ENCODE data around the gene RHOC.

RHOC gene

GRCh38 chr1:112703706-112704105, 3.2 kb downstream of the RHOC start:
- in situ Hi-C loops (cut with HindIII; ENCODE audit: low sequenced_read_pairs): no loop called here

GRCh38 chr1:112702420-112703261, 4.3 kb downstream of the RHOC start:
- in situ Hi-C loops (cut with HindIII; ENCODE audit: low sequenced_read_pairs): no loop called here

DNA sequence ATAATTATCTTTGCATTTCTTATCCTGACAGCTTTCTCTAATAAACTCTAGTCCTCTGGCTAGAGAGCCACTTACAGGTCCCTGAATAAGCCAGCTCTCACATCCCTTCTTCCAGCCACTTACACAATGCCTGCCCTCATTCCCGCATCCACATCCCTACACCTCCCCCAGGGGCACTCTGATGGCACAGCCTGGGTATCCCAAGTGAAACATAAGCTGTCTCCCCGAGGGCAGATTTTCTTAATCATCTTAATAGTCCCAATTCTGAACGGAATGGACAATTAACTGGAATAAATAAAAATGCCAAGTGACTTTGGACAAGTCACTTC, 4.9 kb downstream of the RHOC start:
- in situ Hi-C loops (cut with HindIII; ENCODE audit: low sequenced_read_pairs): no loop called here

- in situ Hi-C loops (cut with HindIII; ENCODE audit: low sequenced_read_pairs): no loop called here
These were observed 5.5 kb downstream of the RHOC start for GRCh38 chr1:112701227-112702066.

- in situ Hi-C loops (cut with HindIII; ENCODE audit: low sequenced_read_pairs): no loop called here
These were observed 6.4 kb downstream of the RHOC start for GRCh38 chr1:112700290-112701226.

DNA sequence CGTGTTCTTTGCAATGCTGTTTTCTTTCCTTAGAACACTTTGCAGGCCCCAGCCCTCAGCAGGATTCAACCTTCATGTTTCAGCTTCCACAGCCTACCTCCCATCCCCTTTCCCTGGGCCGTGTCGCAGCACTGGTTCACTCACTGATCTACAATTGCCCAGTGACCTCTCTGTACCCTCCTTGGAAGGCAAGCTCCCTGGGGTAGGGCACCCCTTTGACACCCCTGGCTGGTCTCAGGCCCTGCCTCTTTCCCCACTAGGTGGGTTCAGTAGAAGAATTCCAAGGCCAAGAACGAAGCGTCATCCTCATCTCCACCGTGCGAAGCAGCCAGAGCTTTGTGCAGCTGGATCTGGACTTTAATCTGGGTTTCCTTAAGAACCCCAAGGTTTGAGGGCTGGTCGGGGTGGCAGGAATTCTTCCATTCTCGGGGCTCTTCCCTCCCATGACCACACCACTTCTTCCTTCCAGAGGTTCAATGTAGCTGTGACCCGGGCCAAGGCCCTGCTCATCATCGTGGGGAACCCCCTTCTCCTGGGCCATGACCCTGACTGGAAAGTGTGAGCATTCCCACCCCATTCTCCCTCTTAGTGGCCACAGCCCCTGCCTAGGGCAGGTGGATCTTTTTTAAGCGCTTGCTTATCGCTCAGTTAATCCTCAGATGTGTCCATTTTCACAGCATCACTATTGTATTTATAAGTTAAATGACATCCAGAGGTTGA, 7.3 kb downstream of the RHOC start:
- in situ Hi-C loops (cut with HindIII; ENCODE audit: low sequenced_read_pairs): no loop called here

GRCh38 chr1:112698366-112699310, 8.3 kb downstream of the RHOC start:
- in situ Hi-C loops (cut with HindIII; ENCODE audit: low sequenced_read_pairs): no loop called here

- in situ Hi-C loops (cut with HindIII; ENCODE audit: low sequenced_read_pairs): no loop called here
These were observed 9.1 kb downstream of the RHOC start for GRCh38 chr1:112697781-112698201.

DNA sequence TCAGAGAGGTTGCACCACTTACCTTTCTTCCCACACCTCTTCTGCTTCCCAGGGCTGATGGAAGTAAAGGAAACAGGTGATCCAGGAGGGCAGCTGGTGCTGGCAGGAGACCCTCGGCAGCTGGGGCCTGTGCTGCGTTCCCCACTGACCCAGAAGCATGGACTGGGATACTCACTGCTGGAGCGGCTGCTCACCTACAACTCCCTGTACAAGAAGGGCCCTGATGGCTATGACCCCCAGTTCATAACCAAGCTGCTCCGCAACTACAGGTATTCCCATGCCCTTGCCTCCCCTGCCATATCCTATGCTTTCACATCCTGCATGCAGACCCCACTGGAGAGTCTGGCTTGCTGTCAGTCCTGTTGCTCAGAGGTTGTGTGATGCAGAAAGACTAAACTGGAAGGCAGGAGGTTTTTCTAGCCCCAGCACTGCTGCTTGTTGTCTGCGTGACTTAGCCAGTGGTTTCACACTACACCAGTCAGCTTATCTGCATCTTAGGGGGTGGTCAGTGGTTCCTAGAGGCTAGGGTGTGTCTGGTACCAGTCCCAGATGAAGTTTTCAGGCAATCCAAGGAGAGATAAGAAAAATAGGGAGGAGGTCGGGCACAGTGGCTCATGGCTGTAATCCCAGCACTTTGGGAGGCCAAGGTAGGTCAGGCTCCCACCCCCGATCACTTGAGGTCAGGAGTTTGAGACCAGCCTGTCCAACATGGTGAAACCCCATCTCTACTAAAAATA, 10.2 kb downstream of the RHOC start:
- in situ Hi-C loops (cut with HindIII; ENCODE audit: low sequenced_read_pairs): no loop called here

DNA sequence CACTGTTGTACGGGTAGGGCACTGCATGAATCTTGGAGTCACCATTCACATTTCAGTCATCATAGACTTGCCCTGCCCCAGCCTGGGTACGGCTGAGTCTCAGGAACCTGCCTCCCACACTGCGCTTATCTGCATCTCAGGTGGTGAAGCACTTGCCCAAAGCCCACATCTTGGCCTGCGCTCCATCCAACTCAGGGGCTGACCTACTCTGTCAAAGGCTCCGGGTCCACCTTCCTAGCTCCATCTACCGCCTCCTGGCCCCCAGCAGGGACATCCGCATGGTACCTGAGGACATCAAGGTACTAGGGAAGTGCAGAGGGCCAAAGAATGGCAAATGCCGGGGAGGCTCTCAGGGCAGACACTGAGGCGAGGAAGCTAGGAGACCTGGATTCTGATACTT, 11.7 kb downstream of the RHOC start:
- in situ Hi-C loops (cut with HindIII; ENCODE audit: low sequenced_read_pairs): no loop called here

DNA sequence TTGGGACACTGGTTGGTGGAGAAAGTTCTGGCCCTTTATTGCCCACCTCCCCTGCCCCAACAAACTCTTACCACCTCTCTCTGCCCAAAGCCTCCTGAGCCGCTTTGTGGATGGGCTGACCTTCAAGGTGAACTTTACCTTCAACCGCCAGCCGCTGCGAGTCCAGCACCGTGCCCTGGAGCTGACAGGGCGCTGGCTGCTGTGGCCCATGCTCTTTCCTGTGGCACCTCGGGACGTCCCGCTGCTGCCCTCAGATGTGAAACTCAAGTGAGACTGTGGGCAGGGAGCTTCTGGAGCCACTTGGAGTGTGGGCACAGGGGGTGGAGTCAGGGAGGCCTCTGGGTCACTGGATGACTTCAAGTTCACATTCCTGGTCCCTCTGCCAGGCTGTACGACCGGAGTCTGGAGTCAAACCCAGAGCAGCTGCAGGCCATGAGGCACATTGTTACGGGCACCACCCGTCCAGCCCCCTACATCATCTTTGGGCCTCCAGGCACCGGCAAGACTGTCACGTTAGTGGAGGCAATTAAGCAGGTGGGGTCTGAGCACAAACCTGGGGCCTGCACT, 12.5 kb downstream of the RHOC start:
- in situ Hi-C loops (cut with HindIII; ENCODE audit: low sequenced_read_pairs): no loop called here

- in situ Hi-C loops (cut with HindIII; ENCODE audit: low sequenced_read_pairs): no loop called here
These were observed 13.1 kb downstream of the RHOC start for GRCh38 chr1:112693821-112694220.

DNA sequence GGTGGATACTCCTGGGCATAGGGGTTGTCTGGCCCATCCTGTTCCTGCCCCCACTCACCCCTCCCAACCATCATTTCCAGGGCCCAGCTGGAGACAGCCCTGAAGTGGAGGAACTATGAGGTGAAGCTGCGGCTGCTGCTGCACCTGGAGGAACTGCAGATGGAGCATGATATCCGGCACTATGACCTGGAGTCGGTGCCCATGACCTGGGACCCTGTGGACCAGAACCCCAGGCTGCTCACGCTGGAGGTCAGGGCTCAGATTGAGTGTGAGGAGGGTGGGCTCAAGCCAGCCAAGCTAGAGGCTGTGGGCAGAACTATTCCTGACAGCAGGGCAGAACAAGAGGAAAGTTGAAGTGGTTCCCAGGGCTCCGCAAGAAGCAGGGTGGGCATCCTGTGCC, 14.2 kb downstream of the RHOC start:
- in situ Hi-C loops (cut with HindIII; ENCODE audit: low sequenced_read_pairs): no loop called here

- in situ Hi-C loops (cut with HindIII; ENCODE audit: low sequenced_read_pairs): no loop called here
These were observed 17.1 kb downstream of the RHOC start for GRCh38 chr1:112689842-112690237.

GRCh38 chr1:112689196-112689841, 17.6 kb downstream of the RHOC start:
- in situ Hi-C loops (cut with HindIII; ENCODE audit: low sequenced_read_pairs): no loop called here

DNA sequence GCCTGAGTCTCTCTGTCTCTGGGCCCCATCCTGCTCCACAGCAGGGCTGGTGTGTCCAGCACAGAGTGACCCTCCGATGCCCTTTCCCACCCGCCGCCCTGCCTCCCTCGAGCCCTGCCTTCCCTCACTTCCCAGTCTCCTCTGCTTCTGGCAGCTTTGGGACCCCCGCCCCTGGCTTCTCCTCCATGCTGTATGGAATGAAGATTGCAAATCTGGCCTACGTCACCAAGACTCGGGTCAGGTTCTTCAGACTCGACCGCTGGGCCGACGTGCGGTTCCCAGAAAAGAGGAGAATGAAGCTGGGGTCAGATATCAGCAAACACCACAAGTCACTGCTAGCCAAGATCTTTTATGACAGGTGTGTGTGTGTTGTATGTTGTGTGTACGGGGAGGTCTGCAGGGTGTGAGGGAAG, 18.1 kb downstream of the RHOC start:
- in situ Hi-C loops (cut with HindIII; ENCODE audit: low sequenced_read_pairs): no loop called here

GRCh38 chr1:112687785-112688496, 19.0 kb downstream of the RHOC start:
- in situ Hi-C loops (cut with HindIII; ENCODE audit: low sequenced_read_pairs): no loop called here
